NB4 (cell line): Measurements from ENCODE around the gene ZNF552.
"Not testable (repeated sequence)": the region's sequence is repeated elsewhere in the genome, so short reads cannot be mapped to it uniquely, and the experiment has no call there.

Experiments
- POLR2A ChIP-seq: IDR thresholded peaks from 2 replicates; pipeline ENCODE4 v1.6.1; 2011; ENCODE audit warnings: mild to moderate bottlenecking; ENCODE audit not compliant: insufficient read length; ENCODE audit errors: extremely low read depth
- TF ChIP-seq, protein P1 (sequence below): IDR thresholded peaks from one replicate; pipeline ENCODE4 v1.5.1; 2012; ENCODE audit warnings: low read depth, low read length
- TF ChIP-seq, protein P2 (sequence below): IDR thresholded peaks from 2 replicates; pipeline ENCODE4 v1.6.1; 2011; ENCODE audit warnings: low read depth, low read length

DNA sequence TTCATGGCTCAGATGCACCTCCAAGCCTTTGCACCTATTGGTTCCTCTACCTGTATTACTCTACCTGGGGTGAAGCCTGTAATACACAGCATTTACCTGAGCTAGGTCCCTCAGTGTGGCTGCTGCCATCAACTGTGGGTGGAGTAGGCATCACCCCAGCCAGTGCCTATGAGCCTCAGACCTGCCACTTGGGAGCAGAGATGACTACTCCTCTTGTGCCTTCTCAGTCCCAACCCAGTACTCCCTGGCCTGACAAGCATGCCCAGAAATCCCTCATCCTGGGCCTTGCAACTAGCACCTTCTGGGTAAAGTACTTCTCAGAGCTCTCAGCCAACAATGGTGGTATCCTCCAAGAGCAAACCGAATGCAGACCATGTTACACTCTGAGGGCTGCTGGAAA lies 18.1 kb downstream of the ZNF552 start:
- TF ChIP-seq, protein P1, sequence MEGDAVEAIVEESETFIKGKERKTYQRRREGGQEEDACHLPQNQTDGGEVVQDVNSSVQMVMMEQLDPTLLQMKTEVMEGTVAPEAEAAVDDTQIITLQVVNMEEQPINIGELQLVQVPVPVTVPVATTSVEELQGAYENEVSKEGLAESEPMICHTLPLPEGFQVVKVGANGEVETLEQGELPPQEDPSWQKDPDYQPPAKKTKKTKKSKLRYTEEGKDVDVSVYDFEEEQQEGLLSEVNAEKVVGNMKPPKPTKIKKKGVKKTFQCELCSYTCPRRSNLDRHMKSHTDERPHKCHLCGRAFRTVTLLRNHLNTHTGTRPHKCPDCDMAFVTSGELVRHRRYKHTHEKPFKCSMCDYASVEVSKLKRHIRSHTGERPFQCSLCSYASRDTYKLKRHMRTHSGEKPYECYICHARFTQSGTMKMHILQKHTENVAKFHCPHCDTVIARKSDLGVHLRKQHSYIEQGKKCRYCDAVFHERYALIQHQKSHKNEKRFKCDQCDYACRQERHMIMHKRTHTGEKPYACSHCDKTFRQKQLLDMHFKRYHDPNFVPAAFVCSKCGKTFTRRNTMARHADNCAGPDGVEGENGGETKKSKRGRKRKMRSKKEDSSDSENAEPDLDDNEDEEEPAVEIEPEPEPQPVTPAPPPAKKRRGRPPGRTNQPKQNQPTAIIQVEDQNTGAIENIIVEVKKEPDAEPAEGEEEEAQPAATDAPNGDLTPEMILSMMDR: not testable (repeated sequence)
- not testable (repeated sequence) for TF ChIP-seq POLR2A
- TF ChIP-seq, protein P2, sequence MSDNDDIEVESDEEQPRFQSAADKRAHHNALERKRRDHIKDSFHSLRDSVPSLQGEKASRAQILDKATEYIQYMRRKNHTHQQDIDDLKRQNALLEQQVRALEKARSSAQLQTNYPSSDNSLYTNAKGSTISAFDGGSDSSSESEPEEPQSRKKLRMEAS: not testable (repeated sequence)
